Natural killer cell (primary cell): ENCODE results near the gene RASSF1. TPM values are rescaled to one million over a fixed set of nuclear protein-coding genes. Genes with fewer than 3 reads are reported as not detected.
A peak's percentile ranks its signal among the peaks of the same experiment; 100 is the strongest.

Experiments
- ATAC-seq, 3 donors: fragments of 150-1000 bp in 2 of 3; fragments of 200-7000 bp in 1 of 3; cut with Tn5 transposase; 1 replicate in 1 of 3; 2 replicates in 2 of 3; pipeline ENCODE4 v1.10.0; 2021; ENCODE audit warnings: mild to moderate bottlenecking in 2 of 3, moderate library complexity in 2 of 3
- DNase-seq, 2 donors: peaks; one replicate each; pipeline versions ENCODE4 v3.0.0 to v3.0.0-alpha.2; 2013 to 2021; ENCODE audit warnings: mixed read lengths in 1 of 2
- H3K27ac ChIP-seq: one replicate; pipeline ENCODE4 v1.5.1; 2013; ENCODE audit warnings: mild to moderate bottlenecking, low read length
- H3K27me3 ChIP-seq: one replicate; pipeline ENCODE4 v1.6.1; 2013; ENCODE audit warnings: low read length; ENCODE audit not compliant: control insufficient read depth, insufficient read depth
- H3K36me3 ChIP-seq: one replicate; pipeline ENCODE4 v1.6.1; 2013; ENCODE audit warnings: low read length; ENCODE audit not compliant: control insufficient read depth, insufficient read depth
- H3K4me1 ChIP-seq: one replicate; pipeline ENCODE4 v1.6.1; 2013; ENCODE audit warnings: low read length; ENCODE audit not compliant: control insufficient read depth, insufficient read depth
- H3K4me3 ChIP-seq: one replicate; pipeline ENCODE4 v1.5.1; 2013; ENCODE audit warnings: low read length
- H3K9me3 ChIP-seq: one replicate; pipeline ENCODE4 v1.6.1; 2013; ENCODE audit warnings: low read length; ENCODE audit not compliant: control insufficient read depth, insufficient read depth
- H3K27ac Mint-ChIP-seq, 2 donors: one replicate each; pipeline ENCODE4 v1.8.0; 2022; ENCODE audit warnings: mild to moderate bottlenecking in 2 of 2, mixed read lengths in 2 of 2, moderate library complexity in 1 of 2
- H3K27me3 Mint-ChIP-seq, 2 donors: one replicate each; pipeline ENCODE4 v1.8.0; 2022; ENCODE audit warnings: low read depth in 2 of 2, mixed read lengths in 2 of 2
- H3K36me3 Mint-ChIP-seq: one replicate; pipeline ENCODE4 v1.8.0; 2022; ENCODE audit warnings: mixed read lengths
- H3K4me1 Mint-ChIP-seq, 2 donors: one replicate each; pipeline ENCODE4 v1.8.0; 2022; ENCODE audit warnings: mixed read lengths in 2 of 2
- H3K4me3 Mint-ChIP-seq: one replicate; pipeline ENCODE4 v1.8.0; 2022; ENCODE audit warnings: mild to moderate bottlenecking, moderate library complexity, mixed read lengths
- H3K9me3 Mint-ChIP-seq, 2 donors: one replicate each; pipeline ENCODE4 v1.8.0; 2022; ENCODE audit warnings: mixed read lengths in 2 of 2
- WGBS: methylation state at CpG from one replicate; pipeline ENCODE4 v1.1.7; 2013; ENCODE audit warnings: missing lambda C conversion rate; ENCODE audit not compliant: insufficient coverage; 5-methylcytosine and 5-hydroxymethylcytosine counted together
- intact Hi-C: fragments of 100-400 bp; cut with micrococcal nuclease; formaldehyde crosslinking; loops from one replicate; pipeline ENCODE4 v1.14.2; 2022
- total RNA-seq, 4 donors: library from RNA; stranded (reverse); fragments of 120-200 nt in 1 of 4; gene quantifications; one replicate each; pipeline versions ENCODE4 v1.2.3 to v1.2.4, GENCODE V29; 2013 to 2022
- TF ChIP-seq, protein P1 (sequence below): fragments of 200-600 bp; IDR thresholded peaks from one replicate; pipeline ENCODE4 v1.8.0; 2022; ENCODE audit warnings: antibody characterized with exemption

Gene RASSF1
- total RNA-seq, 3 donors from 2014 or later (not counting 1 experiment from before 2014, with no cell fraction given) = 298 to 329 (median 305) TPM

- Histone ChIP-seq H3K27ac (peak within 1 kb of the TSS; percentile 91), H3K4me3 (peak within 1 kb of the TSS; percentile 66), H3K4me1 (peaks cover 61% of the 10 kb centered on the region), H3K9me3 (no peaks in the 10 kb centered on the region), H3K27me3 (no peaks in the 10 kb centered on the region), H3K36me3 (peaks cover 8% of the 10 kb centered on the region)
- TF ChIP-seq, protein P1, sequence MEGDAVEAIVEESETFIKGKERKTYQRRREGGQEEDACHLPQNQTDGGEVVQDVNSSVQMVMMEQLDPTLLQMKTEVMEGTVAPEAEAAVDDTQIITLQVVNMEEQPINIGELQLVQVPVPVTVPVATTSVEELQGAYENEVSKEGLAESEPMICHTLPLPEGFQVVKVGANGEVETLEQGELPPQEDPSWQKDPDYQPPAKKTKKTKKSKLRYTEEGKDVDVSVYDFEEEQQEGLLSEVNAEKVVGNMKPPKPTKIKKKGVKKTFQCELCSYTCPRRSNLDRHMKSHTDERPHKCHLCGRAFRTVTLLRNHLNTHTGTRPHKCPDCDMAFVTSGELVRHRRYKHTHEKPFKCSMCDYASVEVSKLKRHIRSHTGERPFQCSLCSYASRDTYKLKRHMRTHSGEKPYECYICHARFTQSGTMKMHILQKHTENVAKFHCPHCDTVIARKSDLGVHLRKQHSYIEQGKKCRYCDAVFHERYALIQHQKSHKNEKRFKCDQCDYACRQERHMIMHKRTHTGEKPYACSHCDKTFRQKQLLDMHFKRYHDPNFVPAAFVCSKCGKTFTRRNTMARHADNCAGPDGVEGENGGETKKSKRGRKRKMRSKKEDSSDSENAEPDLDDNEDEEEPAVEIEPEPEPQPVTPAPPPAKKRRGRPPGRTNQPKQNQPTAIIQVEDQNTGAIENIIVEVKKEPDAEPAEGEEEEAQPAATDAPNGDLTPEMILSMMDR = no peak
- Mint-ChIP-seq H3K4me1 (peaks cover 12 to 49% of the 10 kb centered on the region in 2 donors), H3K9me3 (no peaks in the 10 kb centered on the region), H3K27me3 (no peaks in the 10 kb centered on the region), H3K36me3 (no peaks in the 10 kb centered on the region), H3K27ac (peak within 1 kb of the TSS; percentile 74 to 87), H3K4me3 (peak within 1 kb of the TSS; percentile 85)
- intact Hi-C loops = no loop called here
- no peak for DNase-seq
- ATAC-seq = no peak
- WGBS = 81% methylated on average over 31 of the region's 31 CpGs
These were observed 18.1 kb downstream of the RASSF1 start, which contains the start of gene HYAL2 for GRCh38 chr3:50322386-50323091. HYAL2 (minus strand) TSS chr3:50322745; CDS start chr3:50320489, 2,256 bp downstream.

GRCh38 chr3:50322115-50322385, 18.6 kb downstream of the RASSF1 start:
- WGBS = 64% methylated on average over 14 of the region's 14 CpGs
- Mint-ChIP-seq H3K4me3 (peak overlapping the region; percentile 31), H3K4me1 (peaks cover 12 to 45% of the 10 kb centered on the region in 2 donors), H3K36me3 (no peaks in the 10 kb centered on the region), H3K27ac (no peak overlapping the region), H3K27me3 (no peaks in the 10 kb centered on the region), H3K9me3 (no peaks in the 10 kb centered on the region)
- peaks cover 61% of the 10 kb centered on the region for H3K4me1 ChIP-seq
- TF ChIP-seq, protein P1 = peak; percentile 0
- peaks cover 8% of the 10 kb centered on the region for H3K36me3 ChIP-seq
- no peaks in the 10 kb centered on the region for H3K27me3 ChIP-seq
- ATAC-seq (no peak), DNase-seq (no peak)
- H3K4me3 ChIP-seq = peak overlapping the region; percentile 66
- H3K27ac ChIP-seq = peak overlapping the region; percentile 91
- intact Hi-C loops = no loop called here
- no peaks in the 10 kb centered on the region for H3K9me3 ChIP-seq

GRCh38 chr3:50321336-50322114, 19.1 kb downstream of the RASSF1 start:
- Mint-ChIP-seq H3K36me3 (no peaks in the 10 kb centered on the region), H3K27me3 (no peaks in the 10 kb centered on the region), H3K9me3 (no peaks in the 10 kb centered on the region), H3K27ac (peak overlapping the region; percentile 74 to 87), H3K4me3 (peak overlapping the region; percentile 85), H3K4me1 (peaks cover 17 to 47% of the 10 kb centered on the region in 2 donors)
- Histone ChIP-seq H3K27ac (peak overlapping the region; percentile 91), H3K36me3 (peaks cover 8% of the 10 kb centered on the region), H3K27me3 (no peaks in the 10 kb centered on the region), H3K4me1 (peaks cover 61% of the 10 kb centered on the region), H3K9me3 (no peaks in the 10 kb centered on the region), H3K4me3 (peak overlapping the region; percentile 66)
- peak; percentile 78 to 87 (median 83) for ATAC-seq
- intact Hi-C loops = loop anchor here (2.0 kb wide), 1 partner anchor 15 kb away; no protein-coding TSS in a partner anchor
- TF ChIP-seq, protein P1 = peak; percentile 46
- 1% methylated on average over 58 of the region's 59 CpGs for WGBS
- peak; percentile 81 to 88 for DNase-seq
